Calu3 (cell line): ENCODE data around the gene PKHD1. TPM values are rescaled to one million over a fixed set of nuclear protein-coding genes. Genes with fewer than 3 reads are reported as not detected.

ENCODE experiments used
- BruUV-seq: library from RNA; stranded (reverse); fragments of 400-500 nt; replicated peaks from 2 replicates; lab custom pipeline; 2021; lab: Mats Ljungman, UMichigan
- CTCF ChIA-PET: fragments of 300-600 bp; sonication (Branson Sonifier 250); formaldehyde crosslinking; loops from one replicate; lab custom pipeline; 2022; ENCODE audit warnings: antibody characterized with exemption; lab: Charles Lee
- DNase-seq: peaks from one replicate; pipeline ENCODE4 v3.0.0; 2022
- H3K27ac Mint-ChIP-seq: one replicate; pipeline ENCODE4 v1.8.0; 2022; ENCODE audit warnings: mixed read lengths; ENCODE audit not compliant: unreplicated experiment
- H3K27me3 Mint-ChIP-seq: one replicate; pipeline ENCODE4 v1.8.0; 2022; ENCODE audit warnings: mixed read lengths; ENCODE audit not compliant: unreplicated experiment
- H3K36me3 Mint-ChIP-seq: one replicate; pipeline ENCODE4 v1.8.0; 2022; ENCODE audit warnings: mild to moderate bottlenecking, moderate library complexity, mixed read lengths; ENCODE audit not compliant: insufficient read depth, unreplicated experiment
- H3K4me1 Mint-ChIP-seq: one replicate; pipeline ENCODE4 v1.8.0; 2022; ENCODE audit warnings: mild to moderate bottlenecking, low read depth, mixed read lengths; ENCODE audit not compliant: unreplicated experiment
- H3K4me3 Mint-ChIP-seq: one replicate; pipeline ENCODE4 v1.8.0; 2022; ENCODE audit warnings: mild to moderate bottlenecking, low read depth, moderate library complexity, mixed read lengths; ENCODE audit not compliant: unreplicated experiment
- H3K9me3 Mint-ChIP-seq: one replicate; pipeline ENCODE4 v1.8.0; 2022; ENCODE audit warnings: low read depth, mixed read lengths; ENCODE audit not compliant: unreplicated experiment
- CTCF ChIP-seq: fragments of 200-600 bp; IDR thresholded peaks from one replicate; pipeline ENCODE4 v1.8.0; 2022; ENCODE audit warnings: antibody characterized with exemption; ENCODE audit not compliant: unreplicated experiment
- intact Hi-C: fragments of 100-400 bp; cut with micrococcal nuclease; formaldehyde crosslinking; loops from one replicate; pipeline ENCODE4 v1.10.0; 2022; ENCODE audit not compliant: unreplicated experiment
- total RNA-seq: library from RNA; stranded (reverse); gene quantifications from 2 replicates; pipeline ENCODE4 v1.2.3, GENCODE V29; 2022

PKHD1 gene
- total RNA-seq, 1 experiment from 2014 or later, result 25.2 TPM

GRCh38 chr6:51901766-51902764, 185.3 kb downstream of the PKHD1 start:
- BruUV-seq, result no TSS peak
- CTCF ChIA-PET, result no interaction called here
- H3K4me1 Mint-ChIP-seq, result no peaks in the 10 kb centered on the region
- H3K9me3 Mint-ChIP-seq, result no peaks in the 10 kb centered on the region
- no peak for TF ChIP-seq CTCF
- peaks cover 4% of the 10 kb centered on the region for H3K36me3 Mint-ChIP-seq
- no peak overlapping the region for H3K4me3 Mint-ChIP-seq
- no peak overlapping the region for H3K27ac Mint-ChIP-seq
- no peak for DNase-seq
- intact Hi-C loops, result no loop called here
- no peaks in the 10 kb centered on the region for H3K27me3 Mint-ChIP-seq

GRCh38 chr6:51893366-51893765, 194.0 kb downstream of the PKHD1 start:
- DNase-seq, result no peak
- TF ChIP-seq CTCF, result no peak
- no TSS peak for BruUV-seq
- no peak overlapping the region for H3K27ac Mint-ChIP-seq
- no peaks in the 10 kb centered on the region for H3K36me3 Mint-ChIP-seq
- no peak overlapping the region for H3K4me3 Mint-ChIP-seq
- CTCF ChIA-PET, result no interaction called here
- intact Hi-C loops, result no loop called here
- H3K27me3 Mint-ChIP-seq, result no peaks in the 10 kb centered on the region
- no peaks in the 10 kb centered on the region for H3K9me3 Mint-ChIP-seq
- H3K4me1 Mint-ChIP-seq, result peaks cover 9% of the 10 kb centered on the region

- no peak for TF ChIP-seq CTCF
- H3K9me3 Mint-ChIP-seq, result no peaks in the 10 kb centered on the region
- intact Hi-C loops, result no loop called here
- H3K4me1 Mint-ChIP-seq, result peaks cover 9% of the 10 kb centered on the region
- no peaks in the 10 kb centered on the region for H3K27me3 Mint-ChIP-seq
- H3K4me3 Mint-ChIP-seq, result no peak overlapping the region
- CTCF ChIA-PET, result no interaction called here
- H3K36me3 Mint-ChIP-seq, result no peaks in the 10 kb centered on the region
- no peak overlapping the region for H3K27ac Mint-ChIP-seq
- no TSS peak for BruUV-seq
- DNase-seq, result no peak
Observed at GRCh38 chr6:51892750-51893149, 194.7 kb downstream of the PKHD1 start.

- Mint-ChIP-seq H3K27me3 (no peaks in the 10 kb centered on the region), H3K4me3 (no peak overlapping the region), H3K4me1 (peaks cover 9% of the 10 kb centered on the region), H3K36me3 (peaks cover 2% of the 10 kb centered on the region), H3K27ac (no peak overlapping the region), H3K9me3 (no peaks in the 10 kb centered on the region)
- no peak for TF ChIP-seq CTCF
- DNase-seq, result no peak
- BruUV-seq, result no TSS peak
- intact Hi-C loops, result no loop called here
- CTCF ChIA-PET, result no interaction called here
Observed at GRCh38 chr6:51892339-51892738, 195.1 kb downstream of the PKHD1 start.
